GM19023 (cell line): ENCODE data around the gene CCDC81.
"Not testable (repeated sequence)": the region's sequence is repeated elsewhere in the genome, so short reads cannot be mapped to it uniquely, and the experiment has no call there.

ENCODE experiments used
- ATAC-seq: cut with Tn5 transposase; IDR thresholded peaks from one replicate; pipeline ENCODE4 v1.9.1; 2021; ENCODE audit warnings: mild to moderate bottlenecking, moderate library complexity; ENCODE audit not compliant: unreplicated experiment

The CCDC81 gene

GRCh38 chr11:86386746-86387145, 12.1 kb downstream of the CCDC81 start:
- no peak for ATAC-seq

- no peak for ATAC-seq
These were observed 13.5 kb downstream of the CCDC81 start for GRCh38 chr11:86388198-86388597.

GRCh38 chr11:86390487-86390886, 15.8 kb downstream of the CCDC81 start:
- ATAC-seq, result no peak

- ATAC-seq, result no peak
These were observed 20.4 kb downstream of the CCDC81 start for GRCh38 chr11:86395061-86395551.

- ATAC-seq, result no peak
These were observed 21.7 kb downstream of the CCDC81 start for GRCh38 chr11:86396396-86396795.

- no peak for ATAC-seq
These were observed 22.7 kb downstream of the CCDC81 start for GRCh38 chr11:86397351-86397750.

- ATAC-seq, result no peak
These were observed 23.4 kb downstream of the CCDC81 start for GRCh38 chr11:86398106-86398505.

GRCh38 chr11:86403458-86403857, 28.8 kb downstream of the CCDC81 start:
- no peak for ATAC-seq

GRCh38 chr11:86408845-86409244, 34.2 kb downstream of the CCDC81 start:
- no peak for ATAC-seq

- ATAC-seq, result no peak
These were observed 39.3 kb downstream of the CCDC81 start for GRCh38 chr11:86414032-86414431.

GRCh38 chr11:86415026-86415425, 40.3 kb downstream of the CCDC81 start:
- ATAC-seq, result no peak

- ATAC-seq, result no peak
These were observed 41.8 kb downstream of the CCDC81 start for GRCh38 chr11:86416494-86416893.

GRCh38 chr11:86416951-86417350, 42.3 kb downstream of the CCDC81 start:
- ATAC-seq, result not testable (repeated sequence)

- ATAC-seq, result no peak
These were observed 43.4 kb downstream of the CCDC81 start for GRCh38 chr11:86418106-86418505.

- no peak for ATAC-seq
These were observed 43.8 kb downstream of the CCDC81 start for GRCh38 chr11:86418513-86418912.

- no peak for ATAC-seq
These were observed 44.2 kb downstream of the CCDC81 start for GRCh38 chr11:86418917-86419316.

GRCh38 chr11:86421946-86422345, 47.3 kb downstream of the CCDC81 start:
- ATAC-seq, result no peak

- ATAC-seq, result no peak
These were observed 47.7 kb downstream of the CCDC81 start for GRCh38 chr11:86422371-86422770.

GRCh38 chr11:86423488-86423887, 48.8 kb downstream of the CCDC81 start:
- ATAC-seq, result not testable (repeated sequence)

- ATAC-seq, result no peak
These were observed 52.8 kb downstream of the CCDC81 start for GRCh38 chr11:86427441-86427840.

- no peak for ATAC-seq
These were observed 56.6 kb downstream of the CCDC81 start for GRCh38 chr11:86431258-86431657.

- ATAC-seq, result not testable (repeated sequence)
These were observed 58.8 kb downstream of the CCDC81 start for GRCh38 chr11:86433361-86434095.

GRCh38 chr11:86435711-86436110, 61.0 kb downstream of the CCDC81 start:
- no peak for ATAC-seq
